GM23248 (cell line): ENCODE measurements around the gene NAB1. TPM values are rescaled to one million over a fixed set of nuclear protein-coding genes. Genes with fewer than 3 reads are reported as not detected.

ENCODE experiments used
- DNase-seq: peaks from one replicate; pipeline ENCODE4 v3.0.0-alpha.2; 2015
- H2AFZ ChIP-seq: fragments of 200-600 bp; sonication (generic); 2 replicates; pipeline ENCODE4 v1.6.1; 2016; ENCODE audit warnings: antibody characterized with exemption
- H3F3A ChIP-seq: fragments of 200-600 bp; sonication (generic); 2 replicates; pipeline ENCODE4 v1.6.1; 2016; ENCODE audit warnings: mild to moderate bottlenecking, antibody characterized with exemption, mixed run types; ENCODE audit not compliant: insufficient read depth
- H3K27ac ChIP-seq: fragments of 200-600 bp; sonication (generic); 2 replicates; pipeline ENCODE4 v1.5.1; 2016; ENCODE audit warnings: mild to moderate bottlenecking
- H3K27me3 ChIP-seq: fragments of 200-600 bp; sonication (generic); replicated peaks from 2 replicates; pipeline ENCODE4 v1.6.1; 2016; ENCODE audit warnings: mild to moderate bottlenecking; ENCODE audit not compliant: insufficient read depth
- H3K36me3 ChIP-seq: fragments of 200-600 bp; sonication (generic); 2 replicates; pipeline ENCODE4 v1.6.1; 2016; ENCODE audit warnings: low read depth, mild to moderate bottlenecking
- H3K4me1 ChIP-seq: fragments of 200-600 bp; sonication (generic); 2 replicates; pipeline ENCODE4 v1.6.1; 2016; ENCODE audit warnings: mild to moderate bottlenecking; ENCODE audit not compliant: insufficient read depth
- H3K4me2 ChIP-seq: fragments of 200-600 bp; sonication (generic); one replicate; pipeline ENCODE4 v1.6.1; 2016; ENCODE audit warnings: mild to moderate bottlenecking; ENCODE audit not compliant: unreplicated experiment
- H3K4me3 ChIP-seq: fragments of 200-600 bp; sonication (generic); 2 replicates; pipeline ENCODE4 v1.5.1; 2016; ENCODE audit warnings: mild to moderate bottlenecking
- H3K79me2 ChIP-seq: fragments of 200-600 bp; sonication (generic); 2 replicates; pipeline ENCODE4 v1.6.1; 2016; ENCODE audit warnings: mild to moderate bottlenecking; ENCODE audit not compliant: insufficient read depth
- H3K9ac ChIP-seq: fragments of 200-600 bp; sonication (generic); 2 replicates; pipeline ENCODE4 v1.6.1; 2016; ENCODE audit warnings: mild to moderate bottlenecking
- H3K9me2 ChIP-seq: fragments of 200-600 bp; sonication (generic); 2 replicates; pipeline ENCODE4 v1.6.1; 2016; ENCODE audit warnings: mixed run types, mild to moderate bottlenecking, moderate library complexity; ENCODE audit not compliant: insufficient read depth
- H3K9me3 ChIP-seq: fragments of 200-600 bp; sonication (generic); one replicate; pipeline ENCODE4 v1.6.1; 2017; ENCODE audit warnings: low read depth
- H4K20me1 ChIP-seq: fragments of 200-600 bp; sonication (generic); 2 replicates; pipeline ENCODE4 v1.6.0; 2016; ENCODE audit not compliant: insufficient read depth
- EZH2 ChIP-seq: fragments of 200-600 bp; sonication (generic); IDR thresholded peaks from 2 replicates; pipeline ENCODE4 v1.6.1; 2018; ENCODE audit warnings: antibody characterized with exemption, mild to moderate bottlenecking; ENCODE audit not compliant: insufficient read depth, poor library complexity, severe bottlenecking
- EZH2phosphoT487 ChIP-seq: fragments of 200-600 bp; sonication (generic); IDR thresholded peaks from 2 replicates; pipeline ENCODE4 v1.6.1; 2018; ENCODE audit warnings: antibody characterized with exemption, moderate library complexity, mild to moderate bottlenecking, low read depth; ENCODE audit not compliant: insufficient read depth
- WGBS, 2 experiments: methylation state at CpG; one replicate each; pipeline ENCODE4 v1.1.6; 2015 to 2017; ENCODE audit warnings: low lambda C conversion rate in 2 of 2, low coverage in 1 of 2; ENCODE audit errors: missing lambda C conversion rate in 2 of 2; 5-methylcytosine and 5-hydroxymethylcytosine counted together
- in situ Hi-C: fragments of 300-500 bp; cut with MboI; formaldehyde crosslinking; loops from 2 replicates; pipeline ENCODE4 v1.15.0; 2020
- polyA plus RNA-seq: library from polyadenylated mRNA; unstranded; fragments of >200 nt; fragmentation: Nextera tagmentation; extraction: Ambion mirVana; gene quantifications from 2 replicates; pipeline ENCODE4 v1.2.1, GENCODE V29; 2016
- total RNA-seq: library from RNA; depleted of rRNA; stranded (reverse); fragments of >200 nt; shearing (Covaris generic); gene quantifications from 2 replicates; pipeline ENCODE4 v1.2.3, GENCODE V29; 2014

The NAB1 gene
- total and polyA plus RNA-seq, 2 experiments from 2014 or later: 13.0 to 44.1 TPM

DNA sequence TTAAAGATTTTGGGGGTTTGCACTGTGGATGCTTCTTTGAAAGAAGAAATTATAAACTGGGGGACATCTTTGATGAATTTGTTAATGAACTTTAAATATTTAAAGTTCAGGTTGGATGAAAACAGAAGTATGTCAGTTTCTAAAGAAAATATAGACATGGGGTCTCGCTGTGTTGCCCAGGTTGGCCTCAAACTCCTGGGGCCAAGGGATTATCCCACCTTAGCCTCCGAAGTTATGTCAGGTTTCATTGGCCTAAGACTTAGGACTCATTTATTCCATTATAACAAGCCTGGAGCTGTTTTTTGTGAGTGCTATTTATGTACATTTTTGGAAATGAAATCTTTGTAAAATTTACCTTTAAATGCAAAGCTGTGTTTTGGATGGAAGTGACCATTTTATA lies 2.5 kb downstream of the NAB1 start:
- Histone ChIP-seq H3K4me1 (peaks cover 51% of the 10 kb centered on the region), H4K20me1 (no peaks in the 10 kb centered on the region), H3K9ac (peak overlapping the region; percentile 91), H3K4me2 (peak overlapping the region; percentile 93), H3K27ac (peak overlapping the region; percentile 84; the same call in 1 of the 2 replicates), H3K27me3 (no peaks in the 10 kb centered on the region), H3K9me2 (no peaks in the 10 kb centered on the region), H3K79me2 (peaks cover 66% of the 10 kb centered on the region), H2AFZ (no peak overlapping the region), H3K4me3 (peak overlapping the region; percentile 90), H3K9me3 (no peaks in the 10 kb centered on the region), H3F3A (peaks cover 29% of the 10 kb centered on the region), H3K36me3 (no peaks in the 10 kb centered on the region)
- in situ Hi-C loops: no loop called here
- WGBS, 2 experiments: 98 to 100% methylated on average over 2 of the region's 2 CpGs
- no peak for TF ChIP-seq EZH2
- no peak for TF ChIP-seq EZH2phosphoT487
- DNase-seq: no peak

DNA sequence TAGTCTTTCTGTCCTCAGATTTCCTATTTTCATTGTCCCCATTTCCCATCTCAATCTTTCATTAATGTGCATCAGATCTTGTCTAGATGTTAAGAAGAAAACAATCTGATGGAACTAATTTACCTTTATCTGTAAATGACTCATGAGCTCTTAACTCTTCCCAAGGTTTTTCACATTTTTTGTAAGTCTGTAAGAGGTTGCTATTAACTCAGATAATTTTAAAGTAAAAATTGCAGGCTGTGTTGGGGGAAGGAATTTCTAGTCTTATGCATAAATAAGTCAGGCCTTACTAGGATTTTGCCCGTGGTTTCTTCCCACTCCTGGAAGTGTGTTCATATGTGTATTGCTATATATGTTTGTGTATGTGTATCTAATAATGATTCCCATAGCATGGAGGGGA lies 4.3 kb downstream of the NAB1 start:
- Histone ChIP-seq H3K9ac (no peak overlapping the region), H3K4me2 (no peak overlapping the region), H3F3A (peaks cover 18% of the 10 kb centered on the region), H3K79me2 (peaks cover 85% of the 10 kb centered on the region), H3K27ac (no peak overlapping the region), H3K4me1 (peaks cover 40% of the 10 kb centered on the region), H3K9me2 (no peaks in the 10 kb centered on the region), H3K27me3 (no peaks in the 10 kb centered on the region), H3K4me3 (no peak overlapping the region), H3K36me3 (no peaks in the 10 kb centered on the region), H3K9me3 (no peaks in the 10 kb centered on the region), H2AFZ (no peak overlapping the region), H4K20me1 (no peaks in the 10 kb centered on the region; the same call in 1 of the 2 replicates)
- WGBS, 2 experiments: 9 to 17% methylated on average over 1 of the region's 1 CpG
- in situ Hi-C loops: no loop called here
- TF ChIP-seq EZH2 (no peak), EZH2phosphoT487 (no peak)
- DNase-seq: peak; percentile 7

GRCh38 chr2:190653931-190654330 lies 5.0 kb downstream of the NAB1 start:
- no peak overlapping the region for H3K4me3 ChIP-seq
- H3K4me2 ChIP-seq: no peak overlapping the region
- H3F3A ChIP-seq: peaks cover 18% of the 10 kb centered on the region
- DNase-seq: peak; percentile 36
- no peak overlapping the region for H3K27ac ChIP-seq
- peaks cover 92% of the 10 kb centered on the region for H3K79me2 ChIP-seq
- no peak for TF ChIP-seq EZH2
- no peak for TF ChIP-seq EZH2phosphoT487
- in situ Hi-C loops: no loop called here
- no peaks in the 10 kb centered on the region for H3K27me3 ChIP-seq
- no peaks in the 10 kb centered on the region for H3K36me3 ChIP-seq
- H3K9me3 ChIP-seq: no peaks in the 10 kb centered on the region
- no peaks in the 10 kb centered on the region; the same call in 1 of the 2 replicates for H4K20me1 ChIP-seq
- H3K9me2 ChIP-seq: no peaks in the 10 kb centered on the region
- H3K9ac ChIP-seq: no peak overlapping the region
- no peak overlapping the region for H2AFZ ChIP-seq
- H3K4me1 ChIP-seq: peaks cover 40% of the 10 kb centered on the region

GRCh38 chr2:190655113-190655512 lies 6.2 kb downstream of the NAB1 start:
- peaks cover 100% of the 10 kb centered on the region for H3K79me2 ChIP-seq
- no peak overlapping the region for H3K4me2 ChIP-seq
- H4K20me1 ChIP-seq: no peaks in the 10 kb centered on the region; the same call in 1 of the 2 replicates
- no peak overlapping the region for H3K4me3 ChIP-seq
- H3K27ac ChIP-seq: no peak overlapping the region
- no peaks in the 10 kb centered on the region for H3K9me3 ChIP-seq
- 61 to 68% methylated on average over 1 of the region's 1 CpG for WGBS, 2 experiments
- no peak overlapping the region for H3K9ac ChIP-seq
- peaks cover 12% of the 10 kb centered on the region for H3F3A ChIP-seq
- TF ChIP-seq EZH2phosphoT487 (no peak), EZH2 (no peak)
- DNase-seq: no peak
- H2AFZ ChIP-seq: no peak overlapping the region
- in situ Hi-C loops: no loop called here
- H3K36me3 ChIP-seq: peaks cover 5% of the 10 kb centered on the region; the same call in 1 of the 2 replicates
- no peaks in the 10 kb centered on the region for H3K27me3 ChIP-seq
- no peaks in the 10 kb centered on the region for H3K9me2 ChIP-seq
- H3K4me1 ChIP-seq: peaks cover 40% of the 10 kb centered on the region

DNA sequence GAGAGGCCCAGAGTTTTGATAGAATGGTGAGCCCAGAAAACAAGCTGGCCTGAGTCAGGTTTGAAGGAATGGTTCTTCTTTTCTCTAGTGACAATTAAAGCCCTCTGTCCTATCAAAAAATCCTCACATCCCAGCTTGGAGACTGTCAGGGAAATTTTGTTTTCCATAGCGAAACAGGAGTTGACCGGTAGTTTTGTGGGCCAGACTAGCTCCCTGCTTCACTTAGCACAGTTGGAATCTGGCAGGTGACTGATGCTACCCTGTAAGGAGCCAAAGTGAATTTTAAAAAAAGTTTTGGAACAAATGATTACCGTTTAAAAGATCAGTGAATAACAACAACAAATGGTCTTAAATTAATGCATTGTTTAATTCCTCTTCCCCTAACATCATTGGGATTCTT lies 6.7 kb downstream of the NAB1 start:
- Histone ChIP-seq H3K9me2 (no peaks in the 10 kb centered on the region), H3K9ac (no peak overlapping the region), H2AFZ (no peak overlapping the region), H3K4me1 (peaks cover 38% of the 10 kb centered on the region), H3K27me3 (no peaks in the 10 kb centered on the region), H3K9me3 (no peaks in the 10 kb centered on the region), H3K27ac (no peak overlapping the region), H3K79me2 (peaks cover 100% of the 10 kb centered on the region), H3F3A (peaks cover 8% of the 10 kb centered on the region), H3K36me3 (peaks cover 9% of the 10 kb centered on the region; the same call in 1 of the 2 replicates), H3K4me2 (no peak overlapping the region), H4K20me1 (no peaks in the 10 kb centered on the region; the same call in 1 of the 2 replicates), H3K4me3 (no peak overlapping the region)
- in situ Hi-C loops: no loop called here
- TF ChIP-seq EZH2phosphoT487: no peak
- no peak for TF ChIP-seq EZH2
- WGBS, 2 experiments: 61 to 67% methylated on average over 3 of the region's 3 CpGs
- no peak for DNase-seq
